DOHH2 (cell line): ENCODE results near the gene MPHOSPH10.
A peak's percentile ranks its signal among the peaks of the same experiment; 100 is the strongest.

Experiments
- H3F3A ChIP-seq: fragments of 200-600 bp; sonication (generic), shearing (Covaris generic); 2 replicates; pipeline ENCODE4 v1.6.0; 2016; ENCODE audit warnings: antibody characterized with exemption, mild to moderate bottlenecking; ENCODE audit not compliant: control insufficient read depth, insufficient read depth
- H3K27ac ChIP-seq: fragments of 200-600 bp; sonication (generic); 2 replicates; pipeline ENCODE4 v1.5.1; 2014; ENCODE audit warnings: low read depth, mild to moderate bottlenecking, low read length, moderate library complexity
- H3K27me3 ChIP-seq: fragments of 200-600 bp; sonication (generic); 2 replicates; pipeline ENCODE4 v1.6.1; 2014; ENCODE audit warnings: mild to moderate bottlenecking, low read length, mixed read lengths; ENCODE audit not compliant: control insufficient read depth
- H3K36me3 ChIP-seq: fragments of 200-600 bp; sonication (generic); 2 replicates; pipeline ENCODE4 v1.6.1; 2014; ENCODE audit warnings: mild to moderate bottlenecking, low read length, moderate library complexity, mixed read lengths; ENCODE audit not compliant: control insufficient read depth
- H3K4me1 ChIP-seq: fragments of 200-600 bp; sonication (generic); 2 replicates; pipeline ENCODE4 v1.6.1; 2014; ENCODE audit warnings: mild to moderate bottlenecking, low read length, mixed read lengths; ENCODE audit not compliant: control insufficient read depth
- H3K4me2 ChIP-seq: fragments of 200-600 bp; sonication (generic); 2 replicates; pipeline ENCODE4 v1.6.0; 2014; ENCODE audit warnings: mild to moderate bottlenecking, low read length, moderate library complexity
- H3K4me3 ChIP-seq: fragments of 200-600 bp; sonication (generic); 2 replicates; pipeline ENCODE4 v1.5.1; 2014; ENCODE audit warnings: mild to moderate bottlenecking, low read length, mixed read lengths
- H3K79me2 ChIP-seq: fragments of 200-600 bp; sonication (generic); 2 replicates; pipeline ENCODE4 v1.6.1; 2014; ENCODE audit warnings: mild to moderate bottlenecking, low read length, mixed read lengths; ENCODE audit not compliant: control insufficient read depth
- H3K9me2 ChIP-seq: fragments of 200-600 bp; sonication (generic); replicated peaks from 2 replicates; pipeline ENCODE4 v1.6.1; 2014; ENCODE audit warnings: mild to moderate bottlenecking, low read length, mixed read lengths; ENCODE audit not compliant: control insufficient read depth
- H3K9me3 ChIP-seq: fragments of 200-600 bp; sonication (generic); 2 replicates; pipeline ENCODE4 v1.6.1; 2014; ENCODE audit warnings: antibody characterized with exemption, low read length, mixed read lengths; ENCODE audit not compliant: control insufficient read depth, insufficient read depth
- H4K20me1 ChIP-seq: fragments of 200-600 bp; sonication (generic); 2 replicates; pipeline ENCODE4 v1.6.0; 2014; ENCODE audit warnings: low read depth, mild to moderate bottlenecking, antibody characterized with exemption, low read length, moderate library complexity; ENCODE audit not compliant: control insufficient read depth, insufficient read depth
- CTCF ChIP-seq: fragments of 200-600 bp; sonication (generic); IDR thresholded peaks from one replicate; pipeline ENCODE4 v1.5.1; 2014; ENCODE audit warnings: antibody characterized with exemption, mild to moderate bottlenecking, low read depth, low read length; ENCODE audit not compliant: poor library complexity, severe bottlenecking
- EZH2phosphoT487 ChIP-seq: fragments of 200-600 bp; sonication (generic); IDR thresholded peaks from 2 replicates; pipeline ENCODE4 v1.6.1; 2017; ENCODE audit warnings: borderline replicate concordance, mild to moderate bottlenecking, antibody characterized with exemption, low read length, moderate library complexity, mixed read lengths

The MPHOSPH10 gene

GRCh38 chr2:71155846-71156245, 25.4 kb downstream of the MPHOSPH10 start:
- no peak overlapping the region for H3K4me3 ChIP-seq
- H3K9me2 ChIP-seq, result no peaks in the 10 kb centered on the region
- H3K27ac ChIP-seq, result no peak overlapping the region
- no peaks in the 10 kb centered on the region for H3K9me3 ChIP-seq
- no peaks in the 10 kb centered on the region for H3K79me2 ChIP-seq
- no peaks in the 10 kb centered on the region; the same call in 1 of the 2 replicates for H3F3A ChIP-seq
- H3K27me3 ChIP-seq, result peaks cover 5% of the 10 kb centered on the region
- no peak for TF ChIP-seq CTCF
- TF ChIP-seq EZH2phosphoT487, result no peak
- no peaks in the 10 kb centered on the region for H3K36me3 ChIP-seq
- no peak overlapping the region for H3K4me2 ChIP-seq
- H4K20me1 ChIP-seq, result no peaks in the 10 kb centered on the region
- H3K4me1 ChIP-seq, result peaks cover 3% of the 10 kb centered on the region; the same call in 1 of the 2 replicates

DNA sequence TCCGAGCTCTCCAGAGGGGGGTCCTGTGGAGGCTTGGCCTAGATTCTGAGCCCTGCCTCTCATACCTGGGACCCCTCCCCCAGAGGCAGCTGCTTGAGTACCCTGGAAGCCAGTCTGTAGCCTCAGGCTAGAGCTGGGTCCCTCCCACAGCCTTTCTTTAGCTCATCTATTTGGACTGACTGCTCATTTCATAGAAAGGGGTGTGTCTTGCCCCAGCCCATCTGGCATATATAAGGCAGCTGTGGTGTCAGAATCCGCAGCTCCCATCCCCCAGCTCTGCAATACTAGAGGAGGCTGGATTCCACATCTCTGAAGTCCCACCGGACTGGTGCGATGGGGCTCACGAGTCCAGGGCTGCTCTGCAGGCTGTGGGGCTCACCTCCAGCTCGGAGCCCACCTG, 26.1 kb downstream of the MPHOSPH10 start:
- Histone ChIP-seq H3F3A (no peaks in the 10 kb centered on the region; the same call in 1 of the 2 replicates), H3K9me2 (no peaks in the 10 kb centered on the region), H4K20me1 (no peaks in the 10 kb centered on the region), H3K4me1 (peaks cover 3% of the 10 kb centered on the region; the same call in 1 of the 2 replicates), H3K36me3 (no peaks in the 10 kb centered on the region), H3K4me3 (no peak overlapping the region), H3K9me3 (no peaks in the 10 kb centered on the region), H3K4me2 (no peak overlapping the region), H3K27me3 (peaks cover 5% of the 10 kb centered on the region), H3K79me2 (no peaks in the 10 kb centered on the region), H3K27ac (no peak overlapping the region)
- TF ChIP-seq CTCF, result no peak
- TF ChIP-seq EZH2phosphoT487, result no peak

DNA sequence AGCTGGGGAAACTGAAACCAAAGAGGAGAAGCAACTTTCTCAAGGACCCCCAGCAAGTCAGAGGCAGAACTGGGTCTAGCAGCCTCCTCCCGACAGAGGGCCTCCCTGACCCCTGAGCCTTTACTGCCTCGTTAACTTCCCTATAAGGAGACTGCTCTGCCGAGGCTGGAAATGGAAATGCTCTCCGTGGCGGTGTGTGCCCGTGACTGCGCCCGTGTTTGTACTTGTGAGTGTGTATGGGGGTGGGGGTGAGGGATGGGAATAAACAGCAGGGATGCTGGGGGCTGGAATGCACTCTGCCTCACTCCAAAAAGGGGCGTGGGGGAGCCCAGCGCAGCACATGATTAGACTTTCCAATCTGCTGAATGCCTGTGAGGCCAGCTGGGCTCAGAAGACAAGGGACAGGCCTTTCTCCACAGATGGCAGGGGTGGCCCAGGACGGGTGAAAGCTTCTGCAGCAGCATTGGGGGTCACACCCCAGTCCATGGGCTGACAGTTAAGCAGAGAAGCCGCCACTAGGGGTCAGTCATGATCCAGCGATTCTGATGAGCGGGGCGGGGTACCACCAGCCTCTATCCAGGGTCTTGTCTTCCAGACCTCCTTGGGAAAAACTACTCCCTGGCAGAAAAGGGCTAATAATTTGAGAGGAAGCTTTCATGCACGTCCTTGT, 26.8 kb downstream of the MPHOSPH10 start:
- no peaks in the 10 kb centered on the region for H3F3A ChIP-seq
- no peaks in the 10 kb centered on the region for H4K20me1 ChIP-seq
- H3K9me3 ChIP-seq, result no peaks in the 10 kb centered on the region
- no peak overlapping the region for H3K27ac ChIP-seq
- peaks cover 3% of the 10 kb centered on the region; the same call in 1 of the 2 replicates for H3K4me1 ChIP-seq
- H3K9me2 ChIP-seq, result no peaks in the 10 kb centered on the region
- no peaks in the 10 kb centered on the region for H3K79me2 ChIP-seq
- no peaks in the 10 kb centered on the region for H3K36me3 ChIP-seq
- peak overlapping the region; percentile 30 for H3K4me2 ChIP-seq
- H3K4me3 ChIP-seq, result no peak overlapping the region
- peaks cover 5% of the 10 kb centered on the region for H3K27me3 ChIP-seq
- TF ChIP-seq CTCF (peak; percentile 77), EZH2phosphoT487 (no peak)
